Bronchial epithelial cell (primary cell): ENCODE measurements around the gene NACC1. TPM values are rescaled to one million over a fixed set of nuclear protein-coding genes. Genes with fewer than 3 reads are reported as not detected.

Source experiments
- DNase-seq: peaks from one replicate; pipeline ENCODE4 v3.0.0-alpha.2; 2010; ENCODE audit warnings: low read depth
- FAIRE-seq: peaks from 2 replicates; lab custom pipeline; 2011; peaks lifted over from hg19 to GRCh38; lab: Jason Lieb, UNC
- H3K27me3 ChIP-seq: 2 replicates; pipeline ENCODE4 v1.5.1; 2011; ENCODE audit warnings: low read length; ENCODE audit not compliant: control insufficient read depth, insufficient read depth
- H3K36me3 ChIP-seq: 2 replicates; pipeline ENCODE4 v1.5.1; 2011; ENCODE audit warnings: low read length; ENCODE audit not compliant: control insufficient read depth, insufficient read depth
- H3K4me3 ChIP-seq: 2 replicates; pipeline ENCODE4 v1.5.1; 2011; ENCODE audit warnings: mild to moderate bottlenecking, low read depth, low read length, control low read depth
- total RNA-seq: library from RNA; depleted of rRNA; stranded (reverse); fragments of >200 nt; gene quantifications from 2 replicates; pipeline ENCODE4 v1.2.1, GENCODE V29; 2014
- TF ChIP-seq, protein P1 (sequence below): IDR thresholded peaks from 2 replicates; pipeline ENCODE4 v1.5.1; 2011; ENCODE audit warnings: mild to moderate bottlenecking, moderate library complexity, low read length, control low read depth, inconsistent platforms; ENCODE audit not compliant: insufficient read depth, severe bottlenecking

The NACC1 gene
- total RNA-seq, 1 donor from 2014 or later: 20.3 TPM

DNA sequence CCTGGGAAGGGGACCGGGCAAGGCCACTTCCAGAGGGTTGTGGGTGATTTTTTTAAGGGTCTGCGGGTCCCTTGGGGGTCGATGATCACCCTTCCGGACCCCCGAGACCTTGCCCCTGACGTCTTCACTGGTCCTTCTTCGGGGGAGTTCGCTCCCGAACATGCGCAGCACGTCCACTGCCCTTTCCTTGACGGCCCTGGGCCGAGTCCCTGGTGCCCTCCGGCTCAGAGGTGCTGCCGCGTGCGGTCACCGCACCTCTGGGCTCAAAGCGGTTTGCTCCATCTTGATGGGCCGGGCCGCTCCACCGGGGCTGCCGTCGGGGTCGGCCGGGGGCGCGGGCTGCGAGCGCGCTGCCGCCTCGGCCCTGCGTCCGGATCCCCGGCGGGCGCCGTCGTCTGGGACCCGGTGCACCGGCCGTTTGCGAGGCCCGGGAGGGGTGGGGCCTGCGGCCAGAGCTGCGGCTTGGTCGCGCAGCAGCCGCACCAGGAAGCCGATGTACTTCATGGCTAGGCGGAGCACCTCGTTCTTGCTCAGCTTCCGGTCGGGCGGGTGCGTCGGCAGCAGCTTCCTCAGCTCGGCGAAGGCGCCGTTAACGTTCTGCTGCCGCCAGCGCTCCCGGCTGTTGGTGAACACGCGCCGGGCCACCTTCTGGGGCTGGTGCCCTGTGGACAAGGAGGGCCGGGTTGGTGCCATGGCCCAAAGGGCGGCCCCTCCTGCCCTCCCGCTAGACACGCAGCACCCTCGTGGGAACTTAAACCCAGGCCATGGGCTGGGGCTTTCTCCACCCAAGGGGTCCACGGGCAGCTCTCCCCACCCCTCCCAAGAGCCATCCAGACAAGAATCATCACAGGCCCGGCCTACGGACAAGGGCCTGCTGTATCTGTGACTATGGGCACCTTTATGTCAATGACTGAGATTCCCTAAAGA is 18.7 kb upstream of the NACC1 start:
- peak; percentile 62 for DNase-seq
- no peak for FAIRE-seq
- peak overlapping the region; percentile 26 for H3K4me3 ChIP-seq

DNA sequence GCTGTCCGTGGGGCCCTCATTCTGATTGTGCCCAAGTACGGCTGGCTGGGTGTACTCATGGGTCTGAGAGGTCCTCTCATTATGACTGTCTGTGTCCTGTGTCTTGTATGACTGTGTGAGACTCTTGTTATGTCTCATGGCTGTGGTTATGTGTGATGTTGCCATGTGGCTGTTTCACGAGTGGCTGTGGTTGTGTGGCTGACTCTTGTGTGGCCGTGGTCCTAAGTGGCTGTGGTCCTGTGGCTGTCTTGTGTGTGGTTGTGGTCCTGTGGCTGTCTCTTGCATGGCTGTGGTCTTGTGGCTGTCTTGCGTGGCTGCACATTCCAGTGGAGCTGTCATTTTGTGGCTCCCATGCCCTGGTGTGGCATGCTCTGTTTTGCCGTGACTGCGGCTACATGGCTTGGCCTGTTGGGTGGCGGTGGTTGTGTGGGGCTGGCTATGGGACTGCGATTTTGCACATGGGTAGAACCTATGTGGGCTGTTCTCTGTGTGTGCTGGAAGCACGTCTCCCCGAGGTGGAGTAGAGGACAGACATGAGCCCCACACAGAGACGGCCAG is 18.0 kb upstream of the NACC1 start:
- Histone ChIP-seq H3K4me3 (no peak overlapping the region), H3K27me3 (no peaks in the 10 kb centered on the region), H3K36me3 (peaks cover 4% of the 10 kb centered on the region)
- TF ChIP-seq, protein P1, sequence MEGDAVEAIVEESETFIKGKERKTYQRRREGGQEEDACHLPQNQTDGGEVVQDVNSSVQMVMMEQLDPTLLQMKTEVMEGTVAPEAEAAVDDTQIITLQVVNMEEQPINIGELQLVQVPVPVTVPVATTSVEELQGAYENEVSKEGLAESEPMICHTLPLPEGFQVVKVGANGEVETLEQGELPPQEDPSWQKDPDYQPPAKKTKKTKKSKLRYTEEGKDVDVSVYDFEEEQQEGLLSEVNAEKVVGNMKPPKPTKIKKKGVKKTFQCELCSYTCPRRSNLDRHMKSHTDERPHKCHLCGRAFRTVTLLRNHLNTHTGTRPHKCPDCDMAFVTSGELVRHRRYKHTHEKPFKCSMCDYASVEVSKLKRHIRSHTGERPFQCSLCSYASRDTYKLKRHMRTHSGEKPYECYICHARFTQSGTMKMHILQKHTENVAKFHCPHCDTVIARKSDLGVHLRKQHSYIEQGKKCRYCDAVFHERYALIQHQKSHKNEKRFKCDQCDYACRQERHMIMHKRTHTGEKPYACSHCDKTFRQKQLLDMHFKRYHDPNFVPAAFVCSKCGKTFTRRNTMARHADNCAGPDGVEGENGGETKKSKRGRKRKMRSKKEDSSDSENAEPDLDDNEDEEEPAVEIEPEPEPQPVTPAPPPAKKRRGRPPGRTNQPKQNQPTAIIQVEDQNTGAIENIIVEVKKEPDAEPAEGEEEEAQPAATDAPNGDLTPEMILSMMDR: no peak
- no peak for DNase-seq
- FAIRE-seq: peak; percentile 92

More for the DNA sequence above, 18.7 kb upstream of the NACC1 start:
- H3K36me3 ChIP-seq: no peaks in the 10 kb centered on the region
- H3K27me3 ChIP-seq: no peaks in the 10 kb centered on the region
- TF ChIP-seq, protein P1: no peak

DNA sequence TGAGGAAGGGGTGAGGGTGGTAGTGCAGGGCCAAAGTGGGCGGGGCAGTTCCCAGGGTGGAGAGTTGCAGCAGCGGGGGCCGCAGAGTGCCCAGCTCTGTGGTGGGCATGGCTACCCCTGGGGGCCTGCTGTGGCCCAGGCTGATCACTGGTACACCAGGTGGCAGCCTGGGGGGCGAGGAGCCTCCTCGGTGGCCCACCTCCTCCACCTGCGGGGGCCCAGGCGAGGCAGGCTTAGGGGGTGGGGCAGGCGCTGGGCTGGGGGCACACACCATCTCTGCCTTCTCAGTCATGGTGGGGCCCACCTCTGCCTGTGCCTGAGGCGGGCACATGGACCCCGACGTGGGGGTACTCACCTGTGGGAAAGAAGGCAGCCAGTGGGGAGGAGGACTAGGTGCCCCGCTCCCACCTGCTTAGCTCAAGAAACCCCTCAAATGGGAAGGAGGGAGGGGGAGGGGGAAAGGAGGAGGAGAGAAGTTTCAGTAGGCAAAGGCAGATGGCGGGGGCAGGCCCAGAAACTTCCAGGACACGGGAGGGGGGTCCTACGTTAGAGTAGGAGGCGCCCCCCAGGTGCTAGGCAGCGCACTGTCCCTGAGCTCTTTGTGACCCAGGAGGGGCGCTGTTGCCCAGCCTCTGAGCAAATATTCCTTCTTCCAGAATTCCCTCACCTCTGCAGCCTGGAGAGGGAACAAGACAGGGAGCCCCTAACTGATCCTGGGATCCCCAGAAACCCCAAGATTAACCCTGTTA is 17.0 kb upstream of the NACC1 start:
- TF ChIP-seq, protein P1: peak; percentile 42
- H3K4me3 ChIP-seq: no peak overlapping the region
- FAIRE-seq (no peak), DNase-seq (no peak)
- H3K27me3 ChIP-seq: no peaks in the 10 kb centered on the region
- H3K36me3 ChIP-seq: peaks cover 4% of the 10 kb centered on the region

DNA sequence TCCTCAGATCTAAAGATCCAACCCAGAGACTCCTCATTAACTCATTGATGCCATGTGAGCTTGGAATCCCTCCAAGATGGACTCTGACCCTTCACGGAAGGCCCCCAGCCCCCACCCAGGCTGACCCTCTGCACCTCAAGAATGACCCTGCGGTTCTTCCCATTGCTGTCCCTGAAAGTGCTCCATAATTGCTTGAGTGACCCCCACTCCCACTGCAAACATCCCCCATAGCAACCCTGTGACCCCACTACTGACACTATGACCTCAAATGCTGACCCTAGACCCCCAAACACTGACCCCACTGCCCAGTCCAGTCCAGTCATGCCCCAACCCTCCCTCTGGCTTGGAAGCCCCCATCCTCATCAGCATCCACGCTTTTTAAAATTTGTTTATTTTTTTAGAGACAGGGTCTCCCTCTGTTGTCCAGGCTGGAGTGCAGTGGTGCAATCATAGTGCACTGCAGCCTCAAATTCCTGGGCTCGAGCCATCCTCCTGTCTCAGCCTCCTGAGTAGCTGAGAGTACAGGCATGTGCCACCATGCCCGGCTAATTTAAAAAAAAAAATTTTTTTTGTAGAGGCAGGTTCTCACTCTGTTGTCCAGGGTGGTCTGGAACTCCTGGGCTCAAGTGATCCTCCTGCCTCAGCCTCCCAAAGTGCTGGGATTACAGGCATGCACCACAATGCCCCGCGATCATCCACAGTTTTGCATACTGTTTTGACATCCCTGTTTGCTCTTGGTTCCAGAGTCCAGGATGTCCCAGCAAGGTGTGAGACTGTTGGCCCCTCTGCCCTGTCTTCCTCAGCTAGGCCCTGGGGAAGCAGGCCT is 16.3 kb upstream of the NACC1 start:
- DNase-seq (no peak), FAIRE-seq (no peak)
- Histone ChIP-seq H3K36me3 (peaks cover 4% of the 10 kb centered on the region), H3K27me3 (no peaks in the 10 kb centered on the region), H3K4me3 (no peak overlapping the region)
- TF ChIP-seq, protein P1: no peak

DNA sequence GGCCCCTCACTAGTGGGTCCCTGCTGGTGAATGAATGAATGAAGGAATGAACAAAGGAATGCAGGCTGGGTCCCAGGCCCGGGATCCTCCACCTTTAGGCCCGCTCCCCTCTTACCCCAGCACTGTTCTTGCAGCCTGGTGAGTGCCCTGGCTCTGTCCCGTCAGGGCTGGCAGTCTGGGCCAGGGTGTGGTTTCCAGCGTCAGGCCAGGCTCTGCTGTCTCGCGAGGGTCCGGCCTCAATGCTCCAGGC is 15.7 kb upstream of the NACC1 start:
- FAIRE-seq (no peak), DNase-seq (no peak)
- Histone ChIP-seq H3K36me3 (peaks cover 5% of the 10 kb centered on the region), H3K27me3 (no peaks in the 10 kb centered on the region), H3K4me3 (peak overlapping the region; percentile 25)
- TF ChIP-seq, protein P1: no peak
